HEK293 (cell line): Measurements from ENCODE around the gene ARFRP1.

Experiments
- KLF9 ChIP-seq: fragments of 450-650 bp; formaldehyde crosslinking; IDR thresholded peaks from 2 replicates; pipeline ENCODE4 v1.5.1; 2016; ENCODE audit warnings: missing biosample characterization, missing genetic modification characterization, low read depth
- MZF1 ChIP-seq: fragments of 450-650 bp; formaldehyde crosslinking; IDR thresholded peaks from 2 replicates; pipeline ENCODE4 v1.5.1; 2017; ENCODE audit warnings: missing biosample characterization, missing genetic modification characterization, borderline replicate concordance
- PRDM1 ChIP-seq: fragments of 450-650 bp; formaldehyde crosslinking; IDR thresholded peaks from 2 replicates; pipeline ENCODE4; 2016; ENCODE audit warnings: missing biosample characterization, missing genetic modification characterization
- PRDM4 ChIP-seq: fragments of 450-650 bp; formaldehyde crosslinking; IDR thresholded peaks from 2 replicates; pipeline ENCODE4 v1.5.1; 2017; ENCODE audit warnings: missing biosample characterization, missing genetic modification characterization
- SP3 ChIP-seq: fragments of 450-650 bp; formaldehyde crosslinking; IDR thresholded peaks from 2 replicates; pipeline ENCODE4 v1.5.1; 2016; ENCODE audit warnings: missing biosample characterization, missing genetic modification characterization
- ZBTB11 ChIP-seq: fragments of 450-650 bp; formaldehyde crosslinking; conservative IDR thresholded peaks from 2 replicates; pipeline ENCODE4 v1.5.1; 2016; ENCODE audit warnings: low read depth, missing biosample characterization, missing genetic modification characterization
- ZFHX2 ChIP-seq: fragments of 450-650 bp; formaldehyde crosslinking; conservative IDR thresholded peaks from 2 replicates; pipeline ENCODE4 v1.5.1; 2016; ENCODE audit warnings: missing biosample characterization, missing genetic modification characterization
- ZFP37 ChIP-seq: fragments of 450-650 bp; formaldehyde crosslinking; IDR thresholded peaks from 2 replicates; pipeline ENCODE4 v1.5.1; 2016; ENCODE audit warnings: missing biosample characterization, missing genetic modification characterization
- ZNF114 ChIP-seq: fragments of 450-650 bp; formaldehyde crosslinking; IDR thresholded peaks from 2 replicates; pipeline ENCODE4 v1.5.0; 2017; ENCODE audit warnings: missing biosample characterization, missing genetic modification characterization
- ZNF169 ChIP-seq: fragments of 450-650 bp; formaldehyde crosslinking; IDR thresholded peaks from 2 replicates; pipeline ENCODE4 v1.5.1; 2016; ENCODE audit warnings: missing biosample characterization, missing genetic modification characterization
- ZNF19 ChIP-seq: fragments of 450-650 bp; formaldehyde crosslinking; IDR thresholded peaks from 2 replicates; pipeline ENCODE4; 2016; ENCODE audit warnings: missing biosample characterization, missing genetic modification characterization, low read depth
- ZNF211 ChIP-seq: fragments of 450-650 bp; formaldehyde crosslinking; IDR thresholded peaks from 2 replicates; pipeline ENCODE4 v1.5.1; 2016; ENCODE audit warnings: low read depth, missing biosample characterization, missing genetic modification characterization
- ZNF23 ChIP-seq: fragments of 450-650 bp; formaldehyde crosslinking; IDR thresholded peaks from 2 replicates; pipeline ENCODE4 v1.5.1; 2016; ENCODE audit warnings: missing biosample characterization, missing genetic modification characterization, borderline replicate concordance
- ZNF510 ChIP-seq: fragments of 450-650 bp; formaldehyde crosslinking; IDR thresholded peaks from 2 replicates; pipeline ENCODE4 v1.5.1; 2018; ENCODE audit warnings: mild to moderate bottlenecking, missing genetic modification characterization, missing biosample characterization; ENCODE audit not compliant: insufficient replicate concordance
- ZNF514 ChIP-seq: fragments of 450-650 bp; formaldehyde crosslinking; IDR thresholded peaks from 2 replicates; pipeline ENCODE4 v1.5.1; 2016; ENCODE audit warnings: missing biosample characterization, missing genetic modification characterization
- ZNF548 ChIP-seq: fragments of 450-650 bp; formaldehyde crosslinking; IDR thresholded peaks from 2 replicates; pipeline ENCODE4 v1.5.1; 2016; ENCODE audit warnings: missing biosample characterization, missing genetic modification characterization
- ZNF549 ChIP-seq: fragments of 450-650 bp; IDR thresholded peaks from 2 replicates; pipeline ENCODE4 v1.5.1; 2018; ENCODE audit warnings: missing biosample characterization, missing genetic modification characterization, mild to moderate bottlenecking, inconsistent platforms, moderate library complexity
- ZNF639 ChIP-seq: fragments of 450-650 bp; formaldehyde crosslinking; IDR thresholded peaks from 2 replicates; pipeline ENCODE4 v1.5.1; 2016; ENCODE audit warnings: missing biosample characterization, missing genetic modification characterization
- ZNF692 ChIP-seq: fragments of 450-650 bp; formaldehyde crosslinking; IDR thresholded peaks from 2 replicates; pipeline ENCODE4 v1.5.1; 2016; ENCODE audit warnings: missing biosample characterization, missing genetic modification characterization
- ZNF785 ChIP-seq: fragments of 450-650 bp; formaldehyde crosslinking; IDR thresholded peaks from 2 replicates; pipeline ENCODE4 v1.5.1; 2016; ENCODE audit warnings: missing biosample characterization, missing genetic modification characterization
- ZSCAN18 ChIP-seq: fragments of 450-650 bp; formaldehyde crosslinking; IDR thresholded peaks from 2 replicates; pipeline ENCODE4 v1.5.1; 2016; ENCODE audit warnings: missing biosample characterization, missing genetic modification characterization
- ZSCAN23 ChIP-seq: fragments of 450-650 bp; formaldehyde crosslinking; IDR thresholded peaks from 2 replicates; pipeline ENCODE4 v1.5.1; 2016; ENCODE audit warnings: missing biosample characterization, missing genetic modification characterization

The ARFRP1 gene

GRCh38 chr20:63740070-63740626, 32.4 kb upstream of the ARFRP1 start (continued):
- TF ChIP-seq ZNF549 (tag by site-specific recombination) = no peak
- TF ChIP-seq ZNF23 (tag by site-specific recombination) = no peak
- no peak for TF ChIP-seq ZNF639 (tag by site-specific recombination)
- TF ChIP-seq PRDM4 (tag by site-specific recombination) = no peak
- TF ChIP-seq KLF9 (tag by site-specific recombination) = no peak
- no peak for TF ChIP-seq ZNF510 (tag by site-specific recombination)
- TF ChIP-seq PRDM1 (tag by site-specific recombination) = no peak
- no peak for TF ChIP-seq ZNF19 (tag by site-specific recombination)
- TF ChIP-seq MZF1 (tag by site-specific recombination) = no peak
- TF ChIP-seq ZNF785 (tag by site-specific recombination) = no peak
- TF ChIP-seq ZNF548 = no peak
- no peak for TF ChIP-seq ZSCAN23 (tag by site-specific recombination)
- TF ChIP-seq ZNF169 (tag by site-specific recombination) = no peak
- no peak for TF ChIP-seq ZFP37 (tag by site-specific recombination)
- TF ChIP-seq ZNF692 (tag by site-specific recombination) = no peak
- TF ChIP-seq ZNF114 = no peak
- peak; percentile 82 for TF ChIP-seq ZFHX2
- TF ChIP-seq ZSCAN18 = no peak
- TF ChIP-seq ZNF514 = no peak
- no peak for TF ChIP-seq SP3 (tag by site-specific recombination)
- TF ChIP-seq ZNF211 = no peak
- 0 out of 2 replicates have a peak, but pooled peaks have one; percentile 2 for TF ChIP-seq ZBTB11 (tag by site-specific recombination)
